Activated B cell treated with CpG ODN at 0.5 μM for 24 hours (primary cell): ENCODE data around the gene ADGRG3. TPM values are rescaled to one million over a fixed set of nuclear protein-coding genes. Genes with fewer than 3 reads are reported as not detected.

Experiments used
- ATAC-seq: fragments of 200-7000 bp; cut with Tn5 transposase; one replicate; pipeline ENCODE4 v1.10.0; 2021; ENCODE audit warnings: low read depth, mild to moderate bottlenecking, moderate library complexity
- CTCF ChIA-PET: fragments of 350-600 bp; sonication (Branson Sonifier 250); formaldehyde crosslinking; loops from one replicate; lab custom pipeline; 2021; ENCODE audit warnings: antibody characterized with exemption; lab: Charles Lee
- POLR2A ChIA-PET: fragments of 350-600 bp; sonication (Branson Sonifier 250); formaldehyde crosslinking; loops from one replicate; lab custom pipeline; 2021; ENCODE audit warnings: antibody characterized with exemption; lab: Charles Lee
- DNase-seq: peaks from one replicate; pipeline ENCODE4 v3.0.0; 2022
- H3K27ac Mint-ChIP-seq: one replicate; pipeline ENCODE4 v1.8.0; 2020; ENCODE audit warnings: mixed read lengths
- H3K27me3 Mint-ChIP-seq: one replicate; pipeline ENCODE4 v1.8.0; 2021; ENCODE audit warnings: mixed read lengths
- H3K36me3 Mint-ChIP-seq: one replicate; pipeline ENCODE4 v1.8.0; 2021; ENCODE audit warnings: low read depth, mixed read lengths
- H3K4me1 Mint-ChIP-seq: one replicate; pipeline ENCODE4 v1.8.0; 2021; ENCODE audit warnings: mixed read lengths
- H3K4me3 Mint-ChIP-seq: one replicate; pipeline ENCODE4 v1.8.0; 2020; ENCODE audit warnings: mild to moderate bottlenecking, mixed read lengths
- H3K9me3 Mint-ChIP-seq: one replicate; pipeline ENCODE4 v1.8.0; 2020; ENCODE audit warnings: mixed read lengths
- CTCF ChIP-seq: fragments of 200-600 bp; IDR thresholded peaks from one replicate; pipeline ENCODE4 v1.8.0; 2022; ENCODE audit warnings: antibody characterized with exemption, mild to moderate bottlenecking
- intact Hi-C: fragments of 100-400 bp; cut with micrococcal nuclease; formaldehyde crosslinking; loops from one replicate; pipeline ENCODE4 v1.15.1; 2024
- total RNA-seq: library from RNA; stranded (reverse); gene quantifications from 2 replicates; pipeline ENCODE4 v1.2.3, GENCODE V29; 2022

ADGRG3 gene
- total RNA-seq, 1 donor from 2014 or later, result not detected

- no peak for TF ChIP-seq CTCF
- POLR2A ChIA-PET, result no interaction called here
- H3K27ac Mint-ChIP-seq, result no peak overlapping the region
- no peak overlapping the region for H3K4me3 Mint-ChIP-seq
- H3K27me3 Mint-ChIP-seq, result no peaks in the 10 kb centered on the region
- ATAC-seq (no peak), DNase-seq (no peak)
- H3K9me3 Mint-ChIP-seq, result no peaks in the 10 kb centered on the region
- CTCF ChIA-PET, result no interaction called here
- no peaks in the 10 kb centered on the region for H3K36me3 Mint-ChIP-seq
- peaks cover 22% of the 10 kb centered on the region for H3K4me1 Mint-ChIP-seq
- intact Hi-C loops, result no loop called here
Measured at GRCh38 chr16:57686577-57686976, 18.5 kb downstream of the ADGRG3 start.

GRCh38 chr16:57687363-57687929 lies 19.3 kb downstream of the ADGRG3 start:
- Mint-ChIP-seq H3K4me1 (peaks cover 22% of the 10 kb centered on the region), H3K4me3 (no peak overlapping the region), H3K27me3 (no peaks in the 10 kb centered on the region), H3K27ac (peak overlapping the region; percentile 20), H3K36me3 (no peaks in the 10 kb centered on the region), H3K9me3 (no peaks in the 10 kb centered on the region)
- intact Hi-C loops, result no loop called here
- no peak for TF ChIP-seq CTCF
- ATAC-seq, result no peak
- POLR2A ChIA-PET, result no interaction called here
- no peak for DNase-seq
- CTCF ChIA-PET, result no interaction called here

GRCh38 chr16:57688487-57688986 lies 20.4 kb downstream of the ADGRG3 start:
- H3K9me3 Mint-ChIP-seq, result no peaks in the 10 kb centered on the region
- peaks cover 22% of the 10 kb centered on the region for H3K4me1 Mint-ChIP-seq
- ChIA-PET CTCF (no interaction called here), POLR2A (no interaction called here)
- no peak for DNase-seq
- ATAC-seq, result no peak
- peak overlapping the region; percentile 20 for H3K27ac Mint-ChIP-seq
- intact Hi-C loops, result no loop called here
- H3K4me3 Mint-ChIP-seq, result no peak overlapping the region
- no peak for TF ChIP-seq CTCF
- H3K36me3 Mint-ChIP-seq, result no peaks in the 10 kb centered on the region
- no peaks in the 10 kb centered on the region for H3K27me3 Mint-ChIP-seq

GRCh38 chr16:57688987-57689761 lies 21.1 kb downstream of the ADGRG3 start:
- Mint-ChIP-seq H3K4me3 (peak overlapping the region; percentile 47), H3K36me3 (no peaks in the 10 kb centered on the region), H3K27me3 (no peaks in the 10 kb centered on the region), H3K9me3 (no peaks in the 10 kb centered on the region), H3K4me1 (peaks cover 22% of the 10 kb centered on the region), H3K27ac (peak overlapping the region; percentile 82)
- no peak for ATAC-seq
- DNase-seq, result no peak
- intact Hi-C loops, result no loop called here
- ChIA-PET CTCF (no interaction called here), POLR2A (interaction anchor here (1.8 kb wide), 1 partner anchor 46 kb away, joined by 12 read pairs; the partner anchor contains the start of gene KATNB1)
- no peak for TF ChIP-seq CTCF
